HL-60 (cell line): ENCODE data around the gene GDI2.

Source experiments
- DNase-seq, 2 experiments: peaks; one replicate each; pipeline ENCODE4 v3.0.0-alpha.2; 2010 to 2020; ENCODE audit warnings: low read depth in 1 of 2, low spot score in 1 of 2
- H3K27ac ChIP-seq: fragments of 250-450 bp; sonication (Bioruptor Pico); replicated peaks from 2 replicates; pipeline ENCODE4 v1.5.1; 2020; ENCODE audit warnings: mild to moderate bottlenecking, moderate library complexity
- H3K27me3 ChIP-seq: fragments of 250-450 bp; sonication (Bioruptor Pico); 2 replicates; pipeline ENCODE4 v1.5.1; 2021; ENCODE audit warnings: mild to moderate bottlenecking, moderate library complexity; ENCODE audit not compliant: insufficient read depth, poor library complexity, severe bottlenecking
- H3K4me3 ChIP-seq: replicated peaks from 2 replicates; pipeline ENCODE4 v1.5.1; 2011; ENCODE audit warnings: mild to moderate bottlenecking, control low read depth, low read length; ENCODE audit not compliant: insufficient read depth
- CTCF ChIP-seq: IDR thresholded peaks from one replicate; pipeline ENCODE4 v1.5.1; 2011; ENCODE audit warnings: low read length, control low read depth, inconsistent platforms; ENCODE audit not compliant: insufficient read depth
- GABPA ChIP-seq: IDR thresholded peaks from 2 replicates; pipeline ENCODE4 v1.6.1; 2012; ENCODE audit warnings: low read depth
- POLR2AphosphoS5 ChIP-seq: IDR thresholded peaks from 2 replicates; pipeline ENCODE4 v1.6.1; 2012; ENCODE audit warnings: low read depth
- REST ChIP-seq: IDR thresholded peaks from 2 replicates; pipeline ENCODE4 v1.6.1; 2012; ENCODE audit warnings: low read depth; ENCODE audit not compliant: insufficient replicate concordance
- SPI1 ChIP-seq: IDR thresholded peaks from 2 replicates; pipeline ENCODE4 v1.6.1; 2012; ENCODE audit warnings: low read depth, mild to moderate bottlenecking, borderline replicate concordance

GDI2 gene

DNA sequence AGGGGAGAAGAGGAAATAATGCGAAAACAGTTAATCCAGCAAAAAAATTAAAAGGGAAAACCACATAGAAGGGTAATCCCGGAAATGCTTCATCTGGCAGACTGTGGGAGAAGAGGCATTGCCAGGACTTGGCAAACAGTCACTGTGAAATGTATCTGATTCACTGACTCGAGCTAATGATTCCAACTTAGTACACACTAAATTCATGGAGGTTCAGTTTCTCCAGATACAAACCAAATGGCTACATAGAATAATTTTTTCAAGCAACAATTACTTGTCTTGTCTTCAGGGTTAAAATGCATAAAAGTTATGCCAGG is 36.4 kb downstream of the GDI2 start:
- no peak for DNase-seq
- no peaks in the 10 kb centered on the region for H3K27me3 ChIP-seq
- TF ChIP-seq CTCF (no peak), GABPA (no peak), POLR2AphosphoS5 (no peak), SPI1 (no peak), REST (no peak)

DNA sequence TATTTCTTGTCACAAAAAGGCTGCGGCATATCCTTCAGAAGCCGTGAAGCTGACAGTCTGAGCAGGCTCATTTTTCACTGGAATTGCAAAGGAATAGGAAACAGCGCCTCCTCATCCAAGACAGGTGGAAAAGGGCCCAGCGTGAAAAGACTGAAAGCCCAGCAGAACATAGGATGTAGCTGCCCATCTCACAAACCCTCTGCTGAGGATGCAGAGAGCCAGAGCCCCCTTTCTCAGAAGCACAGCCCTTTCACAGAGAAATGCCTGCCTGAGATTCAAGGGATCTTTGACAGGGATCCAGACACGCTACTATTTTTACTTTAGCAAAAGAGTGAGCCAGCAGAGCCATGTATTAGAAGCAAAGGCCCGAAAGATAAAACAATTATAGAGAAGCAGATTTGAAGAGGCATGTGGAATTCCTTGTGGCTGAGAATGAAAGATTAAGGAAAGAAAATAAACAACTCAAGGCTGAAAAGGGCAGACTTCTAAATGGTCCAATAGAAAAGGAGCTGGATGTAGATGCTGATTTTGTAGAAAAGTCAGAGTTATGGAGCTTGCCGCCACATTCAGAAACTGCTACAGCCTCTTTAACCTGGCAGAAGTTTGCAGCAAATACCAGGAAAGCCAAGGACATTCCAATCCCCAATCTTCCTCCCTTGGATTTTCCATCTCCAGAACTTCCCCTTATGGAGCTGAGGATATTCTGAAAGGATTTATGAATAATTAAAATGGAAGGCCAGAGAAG is 36.9 kb downstream of the GDI2 start:
- Histone ChIP-seq H3K4me3 (no peak overlapping the region), H3K27ac (peak overlapping the region; percentile 69), H3K27me3 (no peaks in the 10 kb centered on the region)
- TF ChIP-seq SPI1: no peak
- no peak for TF ChIP-seq GABPA
- no peak for TF ChIP-seq REST
- no peak for TF ChIP-seq CTCF
- TF ChIP-seq POLR2AphosphoS5: no peak
- DNase-seq: no peak

More for the DNA sequence above, 36.4 kb downstream of the GDI2 start:
- Histone ChIP-seq H3K4me3 (no peak overlapping the region), H3K27ac (peak overlapping the region; percentile 2; the same call in 1 of the 2 replicates)

DNA sequence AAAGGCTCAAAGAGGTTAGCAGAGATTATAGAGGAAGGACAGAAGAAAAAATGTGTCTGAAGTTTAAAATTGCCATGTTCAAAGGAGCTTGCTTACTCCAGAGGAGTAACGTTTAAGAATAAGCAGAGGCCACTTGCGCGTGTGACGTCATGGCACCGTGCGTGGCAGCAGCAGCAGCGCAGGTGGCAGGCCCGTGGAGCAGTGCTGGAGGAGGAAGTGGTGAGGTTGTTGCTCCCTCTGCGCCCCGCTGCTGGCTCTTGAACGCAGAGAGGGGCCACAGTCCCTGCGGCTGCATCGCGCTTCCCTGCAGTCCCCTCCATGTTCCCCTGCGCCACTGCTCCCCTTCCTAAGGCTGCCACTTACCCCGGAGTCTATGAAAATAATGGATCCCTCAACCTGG is 37.5 kb downstream of the GDI2 start:
- peak; percentile 38 to 81 for DNase-seq
- no peak for TF ChIP-seq REST
- no peak for TF ChIP-seq GABPA
- TF ChIP-seq POLR2AphosphoS5: 0 out of 2 replicates have a peak, but pooled peaks have one; percentile 26
- TF ChIP-seq CTCF: no peak
- peak; percentile 75 for TF ChIP-seq SPI1
- H3K4me3 ChIP-seq: no peak overlapping the region
- peak overlapping the region; percentile 69 for H3K27ac ChIP-seq
- H3K27me3 ChIP-seq: no peaks in the 10 kb centered on the region
